Limb (tissue), 2 donors: ENCODE data around the gene ZFC3H1.
A peak's percentile ranks its signal among the peaks of the same experiment; 100 is the strongest.
"Not testable (repeated sequence)": the region's sequence is repeated elsewhere in the genome, so short reads cannot be mapped to it uniquely, and the experiment has no call there.

ENCODE experiments used
- DNase-seq, 2 donors: peaks; one replicate each; pipeline ENCODE4 v3.0.0-alpha.2; 2016; ENCODE audit errors: extremely low spot score in 2 of 2

The ZFC3H1 gene

DNA sequence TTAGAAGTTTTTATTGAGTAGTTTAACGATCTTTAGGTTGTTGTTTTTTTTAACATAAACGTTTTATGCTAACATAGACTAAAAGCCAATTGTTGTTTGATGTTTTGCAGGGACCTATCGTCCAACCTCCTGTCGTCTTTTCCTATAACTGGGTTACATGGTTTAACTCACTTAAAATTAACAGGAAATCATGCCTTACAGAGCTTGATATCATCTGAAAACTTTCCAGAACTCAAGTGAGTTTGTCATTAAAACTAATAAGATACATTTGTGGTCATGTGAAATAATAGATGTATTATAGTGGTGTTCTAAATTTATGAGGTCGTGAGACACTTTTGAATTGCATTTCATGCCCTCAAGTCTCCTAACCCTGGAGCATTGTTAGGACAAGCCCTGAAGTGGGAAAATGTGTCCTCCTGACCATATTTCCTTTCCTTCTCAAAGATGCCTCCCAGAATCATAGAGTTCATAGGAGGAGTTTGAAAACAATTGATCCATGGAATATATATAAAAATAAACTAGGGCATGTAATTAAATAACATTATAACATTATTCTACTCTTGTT, 84.9 kb downstream of the ZFC3H1 start:
- no peak for DNase-seq

DNA sequence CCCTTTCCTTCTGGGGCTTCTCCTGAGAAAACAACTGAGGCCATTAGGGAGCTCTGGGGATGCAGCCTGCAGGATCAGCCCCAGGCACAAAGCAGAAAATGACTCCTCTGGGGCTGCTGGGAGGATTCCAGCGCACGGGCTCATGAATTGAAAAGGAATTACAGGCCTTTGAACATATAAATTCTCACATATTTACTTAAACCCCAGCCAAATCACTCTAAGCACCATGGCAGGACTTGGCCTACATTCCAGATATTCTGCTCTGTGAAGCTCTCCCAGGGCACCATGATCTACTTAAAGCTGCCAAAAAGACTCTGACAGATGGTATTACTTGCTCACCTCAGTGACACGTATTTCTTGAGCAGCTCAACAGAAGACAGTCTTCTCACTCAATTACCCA, 87.2 kb downstream of the ZFC3H1 start:
- peak; percentile 50 to 53 for DNase-seq

DNA sequence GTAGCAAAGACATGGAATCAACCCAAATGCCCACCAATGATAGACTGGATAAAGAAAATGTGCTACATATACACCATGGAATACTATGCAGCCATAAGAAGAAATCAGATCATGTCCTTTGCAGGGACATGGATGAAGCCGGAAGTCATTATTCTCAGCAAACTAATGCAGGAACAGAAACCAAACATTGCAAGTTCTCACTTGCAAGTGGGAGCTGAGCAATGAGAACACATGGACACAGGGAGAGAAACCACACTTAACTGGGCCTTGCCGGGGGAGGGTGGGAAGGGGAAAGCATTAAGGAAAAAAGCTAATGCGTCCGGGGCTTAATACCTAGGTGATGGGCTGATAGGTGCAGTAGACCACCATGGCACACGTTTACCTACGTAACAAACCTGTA, 93.8 kb downstream of the ZFC3H1 start:
- DNase-seq = not testable (repeated sequence)

DNA sequence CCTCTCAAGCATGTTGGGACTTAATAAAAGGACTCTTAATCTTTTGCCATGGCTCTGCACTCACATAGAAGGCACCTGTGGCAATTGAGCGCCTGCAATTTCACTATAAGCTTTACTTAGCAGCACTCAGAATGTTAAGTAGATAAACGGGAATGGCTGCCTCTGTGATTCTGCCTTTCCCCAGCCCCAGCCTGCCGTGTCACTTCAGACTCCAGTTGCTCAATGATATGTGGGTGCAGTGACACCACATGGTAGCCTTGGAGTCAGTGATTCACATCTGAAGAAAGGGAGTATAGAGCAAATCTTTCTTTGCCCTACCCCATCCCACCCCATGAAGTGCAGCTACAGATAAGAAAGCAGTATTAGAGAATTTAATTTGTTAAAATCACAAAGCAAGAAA, 96.1 kb downstream of the ZFC3H1 start:
- no peak for DNase-seq

DNA sequence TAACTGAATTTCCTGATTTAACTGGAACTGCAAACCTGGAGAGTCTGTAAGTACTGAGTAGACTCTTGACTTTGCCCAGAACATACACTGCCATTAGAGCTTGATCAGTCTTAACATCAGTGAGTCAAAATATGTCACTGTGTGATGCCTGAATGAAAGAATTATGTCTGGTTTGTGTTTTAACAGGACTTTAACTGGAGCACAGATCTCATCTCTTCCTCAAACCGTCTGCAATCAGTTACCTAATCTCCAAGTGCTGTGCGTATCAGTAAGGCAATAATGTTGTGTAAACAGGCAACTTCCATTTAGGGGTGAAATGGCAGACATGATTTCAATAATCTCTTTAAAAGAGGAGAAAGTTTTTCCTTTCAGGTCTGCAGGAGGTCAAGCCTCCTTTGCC, 97.0 kb downstream of the ZFC3H1 start:
- no peak for DNase-seq

DNA sequence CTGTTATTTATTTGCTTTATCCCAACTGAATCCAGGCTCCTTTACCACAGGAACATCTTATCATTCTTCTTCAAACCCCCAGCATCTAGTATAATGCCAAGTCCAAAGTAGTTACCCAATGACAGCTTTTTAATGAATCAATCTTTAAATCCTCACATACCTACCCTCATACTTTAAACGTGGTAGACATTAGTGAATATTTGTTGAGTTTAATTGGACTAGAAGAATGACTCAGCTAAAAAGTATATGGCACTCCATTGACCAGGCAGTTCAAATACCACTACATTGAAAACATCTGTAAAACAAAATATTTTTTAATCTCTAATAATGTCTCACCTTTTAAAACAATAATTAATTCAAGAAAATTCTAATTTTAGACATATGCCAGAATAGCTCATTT, 98.1 kb downstream of the ZFC3H1 start:
- DNase-seq = no peak

DNA sequence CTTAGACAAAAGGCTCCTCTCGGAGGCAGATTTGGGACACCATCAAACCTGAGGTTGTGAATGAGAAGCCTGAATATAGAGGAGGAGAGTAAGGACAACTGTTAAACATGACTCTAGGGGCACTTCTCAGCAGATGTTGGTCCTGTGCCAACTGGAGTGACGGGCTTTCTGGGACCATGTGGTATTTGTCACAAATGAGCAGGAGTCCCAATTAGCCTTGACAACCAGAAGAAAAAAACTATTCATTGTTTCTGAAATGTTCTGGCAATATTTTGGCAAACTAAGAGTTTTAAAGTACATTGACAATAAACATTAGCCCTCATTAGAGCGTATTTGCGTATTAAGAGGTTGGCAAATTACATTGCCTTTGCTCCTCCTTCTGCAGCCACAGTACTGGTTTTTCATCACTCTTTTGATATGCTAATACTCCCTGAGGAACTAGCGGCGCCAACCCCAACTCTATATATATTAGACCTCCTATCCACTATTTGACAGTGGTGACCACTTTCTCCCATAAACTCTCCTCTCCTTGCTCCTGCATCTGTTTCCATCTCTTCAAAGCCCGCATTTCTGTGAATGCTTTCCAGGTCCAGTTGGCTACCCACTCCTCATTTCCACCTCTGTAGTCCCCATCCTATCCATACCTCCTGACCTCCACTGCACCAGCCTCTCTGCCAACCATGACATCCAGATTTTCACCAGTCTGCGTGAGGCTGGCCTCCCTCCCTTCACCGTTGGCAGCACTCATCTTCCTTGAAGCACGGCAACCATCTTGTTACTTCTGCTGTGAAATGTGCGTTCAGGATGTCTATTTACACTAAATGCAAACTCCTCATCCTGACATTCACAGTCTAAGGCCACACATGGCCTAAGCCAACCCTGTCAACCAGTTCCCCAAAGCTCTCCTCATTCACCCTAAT, 100.7 kb downstream of the ZFC3H1 start:
- no peak for DNase-seq
